Brain microvascular endothelial cell (primary cell): Measurements from ENCODE around the gene UNC13C.
A peak's percentile ranks its signal among the peaks of the same experiment; 100 is the strongest.

Source experiments
- DNase-seq: peaks from one replicate; pipeline ENCODE4 v3.0.0-alpha.2; 2020
- H3K27ac ChIP-seq: fragments of 250-450 bp; sonication (Bioruptor Pico); 2 replicates; pipeline ENCODE4 v1.5.1; 2020; ENCODE audit warnings: mild to moderate bottlenecking, moderate library complexity
- H3K27me3 ChIP-seq: fragments of 250-450 bp; sonication (Bioruptor Pico); replicated peaks from 2 replicates; pipeline ENCODE4 v1.5.1; 2020; ENCODE audit warnings: mild to moderate bottlenecking
- H3K36me3 ChIP-seq: fragments of 250-450 bp; sonication (Bioruptor Pico); replicated peaks from 2 replicates; pipeline ENCODE4 v1.5.1; 2020; ENCODE audit warnings: mild to moderate bottlenecking
- H3K4me3 ChIP-seq: 2 replicates; pipeline ENCODE4 v1.5.1; 2011; ENCODE audit warnings: low read depth, mild to moderate bottlenecking, control low read depth, low read length, moderate library complexity
- in situ Hi-C: cut with HindIII; loops from 2 replicates; pipeline ENCODE4 v1.10.0; 2017; ENCODE audit warnings: low sequenced_read_pairs, low pct_ligation_motif_present
- TF ChIP-seq, protein P1 (sequence below): IDR thresholded peaks from 2 replicates; pipeline ENCODE4 v1.5.1; 2011; ENCODE audit warnings: low read depth, mild to moderate bottlenecking, moderate library complexity, low read length, control low read depth, inconsistent platforms; ENCODE audit errors: missing control alignments

UNC13C gene

GRCh38 chr15:54518156-54518882, 540.1 kb downstream of the UNC13C start:
- Histone ChIP-seq H3K4me3 (no peak overlapping the region), H3K27ac (no peak overlapping the region), H3K36me3 (no peaks in the 10 kb centered on the region), H3K27me3 (no peaks in the 10 kb centered on the region)
- TF ChIP-seq, protein P1, sequence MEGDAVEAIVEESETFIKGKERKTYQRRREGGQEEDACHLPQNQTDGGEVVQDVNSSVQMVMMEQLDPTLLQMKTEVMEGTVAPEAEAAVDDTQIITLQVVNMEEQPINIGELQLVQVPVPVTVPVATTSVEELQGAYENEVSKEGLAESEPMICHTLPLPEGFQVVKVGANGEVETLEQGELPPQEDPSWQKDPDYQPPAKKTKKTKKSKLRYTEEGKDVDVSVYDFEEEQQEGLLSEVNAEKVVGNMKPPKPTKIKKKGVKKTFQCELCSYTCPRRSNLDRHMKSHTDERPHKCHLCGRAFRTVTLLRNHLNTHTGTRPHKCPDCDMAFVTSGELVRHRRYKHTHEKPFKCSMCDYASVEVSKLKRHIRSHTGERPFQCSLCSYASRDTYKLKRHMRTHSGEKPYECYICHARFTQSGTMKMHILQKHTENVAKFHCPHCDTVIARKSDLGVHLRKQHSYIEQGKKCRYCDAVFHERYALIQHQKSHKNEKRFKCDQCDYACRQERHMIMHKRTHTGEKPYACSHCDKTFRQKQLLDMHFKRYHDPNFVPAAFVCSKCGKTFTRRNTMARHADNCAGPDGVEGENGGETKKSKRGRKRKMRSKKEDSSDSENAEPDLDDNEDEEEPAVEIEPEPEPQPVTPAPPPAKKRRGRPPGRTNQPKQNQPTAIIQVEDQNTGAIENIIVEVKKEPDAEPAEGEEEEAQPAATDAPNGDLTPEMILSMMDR, result no peak
- DNase-seq, result no peak
- in situ Hi-C loops, result no loop called here

GRCh38 chr15:54519577-54519976, 541.3 kb downstream of the UNC13C start:
- TF ChIP-seq, protein P1, result no peak
- no peak overlapping the region for H3K4me3 ChIP-seq
- H3K27me3 ChIP-seq, result no peaks in the 10 kb centered on the region
- in situ Hi-C loops, result no loop called here
- no peak overlapping the region for H3K27ac ChIP-seq
- no peak for DNase-seq
- no peaks in the 10 kb centered on the region for H3K36me3 ChIP-seq

- in situ Hi-C loops, result no loop called here
- H3K36me3 ChIP-seq, result no peaks in the 10 kb centered on the region
- TF ChIP-seq, protein P1, result no peak
Observed at GRCh38 chr15:54520616-54521015, 542.4 kb downstream of the UNC13C start.

GRCh38 chr15:54521206-54521605, 543.0 kb downstream of the UNC13C start:
- no peak for DNase-seq
- in situ Hi-C loops, result no loop called here
- Histone ChIP-seq H3K4me3 (no peak overlapping the region), H3K36me3 (no peaks in the 10 kb centered on the region), H3K27me3 (no peaks in the 10 kb centered on the region), H3K27ac (no peak overlapping the region)
- TF ChIP-seq, protein P1, result no peak

More at GRCh38 chr15:54520616-54521015, 542.4 kb downstream of the UNC13C start:
- H3K27ac ChIP-seq, result no peak overlapping the region
- H3K27me3 ChIP-seq, result no peaks in the 10 kb centered on the region
- H3K4me3 ChIP-seq, result no peak overlapping the region
- no peak for DNase-seq

DNA sequence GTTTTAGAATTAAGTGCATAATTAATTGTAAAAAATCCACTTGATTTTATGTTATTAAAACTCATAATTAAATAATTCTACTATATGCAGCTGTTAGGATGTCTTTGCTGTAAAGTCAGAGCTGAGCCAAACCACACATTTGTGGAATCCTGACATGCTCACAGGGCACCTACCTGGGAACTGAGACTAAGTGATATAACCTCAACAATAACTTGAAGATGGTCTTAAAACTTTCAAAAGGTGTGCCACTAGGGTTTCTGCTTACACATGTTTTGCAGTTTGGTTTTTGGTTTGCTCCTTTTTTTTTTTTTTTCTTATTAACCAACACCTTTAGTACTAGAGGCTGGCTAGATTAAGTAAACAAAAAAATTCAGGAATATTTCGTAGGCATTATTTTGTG, 549.8 kb downstream of the UNC13C start:
- Histone ChIP-seq H3K27me3 (no peaks in the 10 kb centered on the region), H3K27ac (no peak overlapping the region), H3K4me3 (no peak overlapping the region), H3K36me3 (no peaks in the 10 kb centered on the region)
- in situ Hi-C loops, result no loop called here
- no peak for DNase-seq
- TF ChIP-seq, protein P1, result no peak

DNA sequence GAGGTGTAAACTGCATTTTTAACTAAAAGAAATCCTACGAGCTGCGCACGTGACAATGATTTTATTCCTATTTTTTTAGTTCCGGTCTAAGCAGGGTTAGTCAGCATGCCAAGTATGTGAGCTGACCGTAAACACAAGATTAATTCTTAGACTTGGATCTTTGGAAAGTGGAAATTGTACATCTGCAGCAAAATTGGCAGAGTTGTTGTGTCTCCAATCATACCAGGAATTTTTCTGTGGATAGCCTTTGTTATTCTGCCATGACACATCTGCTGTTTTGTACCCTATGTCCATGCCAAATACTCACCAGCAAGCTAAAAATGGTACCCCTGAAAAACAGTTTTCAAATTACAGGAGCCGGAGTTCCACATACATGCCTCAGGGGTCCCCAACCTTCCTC, 562.5 kb downstream of the UNC13C start:
- no peak overlapping the region for H3K4me3 ChIP-seq
- no peak overlapping the region for H3K27ac ChIP-seq
- no peaks in the 10 kb centered on the region for H3K27me3 ChIP-seq
- peak; percentile 22 for DNase-seq
- in situ Hi-C loops, result no loop called here
- no peaks in the 10 kb centered on the region for H3K36me3 ChIP-seq
- TF ChIP-seq, protein P1, result no peak
